C4-2B (cell line): ENCODE measurements around the gene UBN2.
"Not testable (repeated sequence)": the region's sequence is repeated elsewhere in the genome, so short reads cannot be mapped to it uniquely, and the experiment has no call there.

Source experiments
- CTCF ChIP-seq: fragments of 450-650 bp; conservative IDR thresholded peaks from 2 replicates; pipeline ENCODE4 v1.5.1; 2017; ENCODE audit warnings: mild to moderate bottlenecking
- ZFX ChIP-seq: fragments of 450-650 bp; IDR thresholded peaks from 2 replicates; pipeline ENCODE4 v1.6.1; 2017

DNA sequence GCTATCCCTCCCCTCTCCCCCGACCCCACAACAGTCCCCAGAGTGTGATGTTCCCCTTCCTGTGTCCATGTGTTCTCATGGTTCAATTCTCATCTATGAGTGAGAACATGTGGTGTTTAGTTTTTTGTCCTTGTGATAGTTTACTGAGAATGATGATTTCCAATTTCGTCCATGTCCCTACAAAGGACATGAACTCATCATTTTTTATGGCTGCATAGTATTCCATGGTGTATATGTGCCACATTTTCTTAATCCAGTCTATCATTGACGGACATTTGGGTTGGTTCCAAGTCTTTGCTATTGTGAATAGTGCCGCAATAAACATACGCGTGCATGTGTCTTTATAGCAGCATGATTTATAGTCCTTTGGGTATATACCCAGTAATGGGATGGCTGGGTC, 17.5 kb upstream of the UBN2 start:
- not testable (repeated sequence) for TF ChIP-seq CTCF, ZFX
